IMR-90 (cell line): ENCODE results near the gene PLEKHG5. TPM values are rescaled to one million over a fixed set of nuclear protein-coding genes. Genes with fewer than 3 reads are reported as not detected.

Experiments used
- ATAC-seq: fragments of 200-7000 bp; cut with Tn5 transposase; 2 replicates; pipeline ENCODE4 v1.9.1; 2020; ENCODE audit warnings: low read depth, mild to moderate bottlenecking, moderate library complexity
- BruUV-seq: library from RNA; stranded (reverse); fragments of 400-500 nt; replicated peaks from 2 replicates; lab custom pipeline; 2021; lab: Mats Ljungman, UMichigan
- CTCF ChIA-PET: fragments of 300-600 bp; formaldehyde crosslinking; extraction: SDS; loops from one replicate; lab custom pipeline; 2021; ENCODE audit warnings: antibody characterized with exemption; lab: Yijun Ruan, JAX
- POLR2A ChIA-PET: fragments of 300-600 bp; sonication (Branson Sonifier 250); formaldehyde crosslinking; loops from one replicate; lab custom pipeline; 2022; ENCODE audit warnings: antibody characterized with exemption; ENCODE audit not compliant: unreplicated experiment; lab: Charles Lee
- DNase-seq: peaks from one replicate; pipeline ENCODE4 v3.0.0; 2013
- H2AFZ ChIP-seq: replicated peaks from 2 replicates; pipeline ENCODE3; 2013; ENCODE audit warnings: low read length, mild to moderate bottlenecking; ENCODE audit not compliant: poor library complexity
- H2AK5ac ChIP-seq: 2 replicates; pipeline ENCODE4 v1.6.1; 2013; ENCODE audit warnings: low read depth, low read length, inconsistent platforms
- H2AK9ac ChIP-seq: replicated peaks from 2 replicates; pipeline ENCODE3; 2013; ENCODE audit warnings: mild to moderate bottlenecking, low read depth, low read length, moderate library complexity; ENCODE audit not compliant: poor library complexity
- H2BK120ac ChIP-seq: 2 replicates; pipeline ENCODE4 v1.6.1; 2013; ENCODE audit warnings: low read depth, low read length, inconsistent platforms
- H2BK15ac ChIP-seq: 3 replicates; pipeline ENCODE4 v1.6.1; 2013; ENCODE audit warnings: low read depth, low read length, inconsistent platforms
- H2BK20ac ChIP-seq: 2 replicates; pipeline ENCODE4 v1.6.1; 2013; ENCODE audit warnings: low read depth, mild to moderate bottlenecking, inconsistent platforms, low read length, moderate library complexity
- H2BK5ac ChIP-seq: 2 replicates; pipeline ENCODE4 v1.6.1; 2013; ENCODE audit warnings: mild to moderate bottlenecking, low read depth, low read length, inconsistent platforms; ENCODE audit not compliant: poor library complexity, severe bottlenecking
- H3K14ac ChIP-seq: replicated peaks from 2 replicates; pipeline ENCODE4 v1.6.1; 2013; ENCODE audit warnings: low read depth, low read length, inconsistent platforms
- H3K18ac ChIP-seq: 2 replicates; pipeline ENCODE4 v1.6.1; 2013; ENCODE audit warnings: low read depth, low read length, control low read depth
- H3K23ac ChIP-seq: 2 replicates; pipeline ENCODE4 v1.6.1; 2013; ENCODE audit warnings: low read depth, low read length, inconsistent platforms
- H3K27ac ChIP-seq: 2 replicates; pipeline ENCODE4 v1.5.1; 2013; ENCODE audit warnings: mild to moderate bottlenecking, control low read depth, low read length; ENCODE audit not compliant: insufficient read depth
- H3K27me3 ChIP-seq: 2 replicates; pipeline ENCODE4 v1.6.1; 2013; ENCODE audit warnings: low read length; ENCODE audit not compliant: control insufficient read depth, insufficient read depth
- H3K36me3 ChIP-seq: 2 replicates; pipeline ENCODE4 v1.6.1; 2013; ENCODE audit warnings: low read length, mixed read lengths; ENCODE audit not compliant: control insufficient read depth, insufficient read depth
- H3K4ac ChIP-seq: 2 replicates; pipeline ENCODE4 v1.6.1; 2013; ENCODE audit warnings: low read depth, low read length, inconsistent platforms
- H3K4me1 ChIP-seq: 2 replicates; pipeline ENCODE4 v1.6.1; 2013; ENCODE audit warnings: low read length, mixed read lengths; ENCODE audit not compliant: control insufficient read depth, insufficient read depth
- H3K4me2 ChIP-seq: 2 replicates; pipeline ENCODE4 v1.6.1; 2013; ENCODE audit warnings: low read depth, mild to moderate bottlenecking, control low read depth, low read length, moderate library complexity
- H3K4me3 ChIP-seq: 2 replicates; pipeline ENCODE4 v1.5.1; 2013; ENCODE audit warnings: low read depth, mild to moderate bottlenecking, control low read depth, low read length, moderate library complexity; ENCODE audit not compliant: insufficient read depth
- H3K56ac ChIP-seq: 2 replicates; pipeline ENCODE4 v1.6.1; 2013; ENCODE audit warnings: low read length, inconsistent platforms; ENCODE audit not compliant: insufficient read depth; ENCODE audit errors: extremely low read depth
- H3K79me1 ChIP-seq, 2 experiments: 2 replicates each; pipeline ENCODE4 v1.6.1; 2013; ENCODE audit warnings: low read length in 2 of 2, inconsistent platforms in 1 of 2, low read depth in 1 of 2
- H3K9ac ChIP-seq: 2 replicates; pipeline ENCODE4 v1.6.1; 2013; ENCODE audit warnings: low read depth, low read length, control low read depth
- H3K9me1 ChIP-seq: 2 replicates; pipeline ENCODE4 v1.6.1; 2013; ENCODE audit warnings: low read length, inconsistent platforms; ENCODE audit not compliant: insufficient read depth
- H3K9me3 ChIP-seq: 2 replicates; pipeline ENCODE4 v1.6.1; 2013; ENCODE audit warnings: low read length; ENCODE audit not compliant: control insufficient read depth, insufficient read depth
- H4K20me1 ChIP-seq: 2 replicates; pipeline ENCODE4 v1.6.1; 2013; ENCODE audit warnings: low read length, inconsistent platforms; ENCODE audit not compliant: insufficient read depth
- H4K5ac ChIP-seq: 2 replicates; pipeline ENCODE4 v1.6.1; 2013; ENCODE audit warnings: mild to moderate bottlenecking, low read depth, low read length, control low read depth
- H4K8ac ChIP-seq, 2 experiments: 2 replicates each; pipeline ENCODE4 v1.6.1; 2013; ENCODE audit warnings: low read depth in 2 of 2, low read length in 2 of 2, control low read depth in 1 of 2, inconsistent platforms in 1 of 2
- H4K91ac ChIP-seq: 2 replicates; pipeline ENCODE4 v1.6.1; 2013; ENCODE audit warnings: low read depth, low read length, inconsistent platforms; ENCODE audit not compliant: insufficient read depth
- BHLHE40 ChIP-seq: fragments of 150-350 bp; IDR thresholded peaks from 2 replicates; pipeline ENCODE4 v1.6.1; 2016; ENCODE audit warnings: mild to moderate bottlenecking, low read depth, low read length
- CEBPB ChIP-seq: IDR thresholded peaks from 2 replicates; pipeline ENCODE4 v1.6.1; 2012; ENCODE audit warnings: low read depth, low read length, improper control_type of control experiment
- CHD1 ChIP-seq: IDR thresholded peaks from 2 replicates; pipeline ENCODE4 v1.6.1; 2012; ENCODE audit warnings: low read depth, low read length, improper control_type of control experiment
- FOS ChIP-seq: fragments of 150-350 bp; IDR thresholded peaks from 2 replicates; pipeline ENCODE4 v1.6.1; 2016; ENCODE audit warnings: low read depth, low read length
- MAFK ChIP-seq: IDR thresholded peaks from 2 replicates; pipeline ENCODE4 v1.6.1; 2012; ENCODE audit warnings: low read depth, low read length, improper control_type of control experiment
- MAZ ChIP-seq: IDR thresholded peaks from 2 replicates; pipeline ENCODE4 v1.6.1; 2012; ENCODE audit warnings: low read depth, mild to moderate bottlenecking, low read length, improper control_type of control experiment, moderate library complexity, borderline replicate concordance
- MXI1 ChIP-seq: IDR thresholded peaks from 2 replicates; pipeline ENCODE4 v1.6.1; 2012; ENCODE audit warnings: low read depth, mild to moderate bottlenecking, low read length, moderate library complexity, borderline replicate concordance
- NFE2L2 ChIP-seq: fragments of 150-350 bp; IDR thresholded peaks from 2 replicates; pipeline ENCODE4 v1.6.1; 2016; ENCODE audit warnings: low read depth, mild to moderate bottlenecking, low read length
- POLR2A ChIP-seq: IDR thresholded peaks from 2 replicates; pipeline ENCODE4 v1.6.1; 2012; ENCODE audit warnings: mild to moderate bottlenecking, low read depth, low read length
- RAD21 ChIP-seq: IDR thresholded peaks from 2 replicates; pipeline ENCODE4 v1.6.1; 2012; ENCODE audit warnings: low read length, improper control_type of control experiment
- RCOR1 ChIP-seq: IDR thresholded peaks from 2 replicates; pipeline ENCODE4 v1.6.1; 2012; ENCODE audit warnings: mild to moderate bottlenecking, low read length, improper control_type of control experiment; ENCODE audit not compliant: insufficient replicate concordance
- RFX5 ChIP-seq: IDR thresholded peaks from 2 replicates; pipeline ENCODE4 v1.8.0; 2012; ENCODE audit warnings: low read depth, mild to moderate bottlenecking, low read length, moderate library complexity
- SMC3 ChIP-seq: fragments of 150-350 bp; IDR thresholded peaks from 2 replicates; pipeline ENCODE4 v1.6.1; 2016; ENCODE audit warnings: low read depth, mild to moderate bottlenecking, antibody characterized with exemption, low read length, moderate library complexity
- WGBS, 2 experiments: methylation state at CpG; one replicate each; pipeline versions ENCODE4 v1.1.5 to v1.1.7; 2013; ENCODE audit warnings: missing lambda C conversion rate in 2 of 2; ENCODE audit not compliant: insufficient read length in 1 of 2; ENCODE audit errors: extremely low coverage in 2 of 2; 5-methylcytosine and 5-hydroxymethylcytosine counted together
- dilution Hi-C: fragments of 300-500 bp; cut with HindIII; formaldehyde crosslinking; loops from one replicate; pipeline ENCODE4 v1.14.3; 2018; ENCODE audit warnings: low sequenced_read_pairs; ENCODE audit not compliant: unreplicated experiment
- in situ Hi-C: fragments of 300-500 bp; cut with MboI; formaldehyde crosslinking; loops from 3 replicates; pipeline ENCODE4 v1.14.3; 2019; ENCODE audit warnings: low sequenced_read_pairs, inconsistent platforms, mixed read lengths
- intact Hi-C: fragments of 100-400 bp; cut with micrococcal nuclease; formaldehyde crosslinking; loops from 2 replicates; pipeline ENCODE4 v1.10.0; 2022
- polyA plus RNA-seq, 3 experiments: library from polyadenylated mRNA; depleted of rRNA; stranded (reverse); fragments of >200 nt; gene quantifications; 2 replicates each; pipeline ENCODE4 v1.2.3, GENCODE V29; 2012; ENCODE audit warnings: low replicate concordance in 1 of 3
- total RNA-seq: library from RNA; depleted of rRNA; stranded (reverse); fragments of >200 nt; gene quantifications from 2 replicates; pipeline ENCODE4 v1.2.3, GENCODE V29; 2012
- TF ChIP-seq, protein P1 (sequence below): fragments of 150-350 bp; IDR thresholded peaks from 2 replicates; pipeline ENCODE4 v1.6.1; 2016; ENCODE audit warnings: low read depth, mild to moderate bottlenecking, low read length, moderate library complexity, borderline replicate concordance
- TF ChIP-seq, protein P2 (sequence below): conservative IDR thresholded peaks from 2 replicates; pipeline ENCODE4 v1.5.1; 2012; ENCODE audit warnings: mild to moderate bottlenecking, low read depth, low read length, improper control_type of control experiment
- TF ChIP-seq, protein P3 (sequence below): fragments of 150-350 bp; IDR thresholded peaks from 2 replicates; pipeline ENCODE4 v1.6.1; 2017; ENCODE audit warnings: mild to moderate bottlenecking, antibody characterized with exemption, low read length, low read depth

The PLEKHG5 gene
- total and polyA plus RNA-seq, 2 of the 4 experiments (the other 2 are of a cell fraction): 4.8 to 11.6 TPM

DNA sequence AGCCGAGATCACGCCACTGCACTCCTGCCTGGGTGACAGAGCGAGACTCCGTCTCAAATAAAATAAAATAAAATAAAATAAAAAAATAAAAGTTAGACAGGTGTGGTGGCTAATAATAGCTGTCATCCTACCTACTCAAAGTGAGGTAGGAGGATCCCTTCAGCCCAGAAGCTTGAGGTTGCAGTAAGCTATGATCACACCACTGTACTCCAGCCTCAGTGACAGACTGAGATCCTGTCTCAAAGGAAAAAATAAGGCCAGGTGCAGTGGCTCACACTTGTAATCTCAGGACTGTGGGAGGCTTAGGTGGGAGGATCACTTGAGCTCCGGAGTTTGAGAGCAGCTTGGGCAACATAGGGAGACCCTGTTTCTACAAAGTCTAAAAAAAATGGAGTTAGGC, 44.8 kb upstream of the PLEKHG5 start:
- H3K27me3 ChIP-seq: no peaks in the 10 kb centered on the region
- H3K4me3 ChIP-seq: no peak overlapping the region
- H3K4me1 ChIP-seq: no peaks in the 10 kb centered on the region
- H4K20me1 ChIP-seq: peaks cover 23% of the 10 kb centered on the region
- no peak overlapping the region for H2AK5ac ChIP-seq
- H2AK9ac ChIP-seq: no peak overlapping the region
- H3K23ac ChIP-seq: no peak overlapping the region
- TF ChIP-seq RAD21 (no peak), RFX5 (no peak), CHD1 (no peak), FOS (no peak), MXI1 (no peak), SMC3 (no peak), BHLHE40 (no peak), NFE2L2 (no peak), MAFK (no peak), CEBPB (no peak), MAZ (no peak), POLR2A (no peak), RCOR1 (no peak)
- TF ChIP-seq, protein P1, sequence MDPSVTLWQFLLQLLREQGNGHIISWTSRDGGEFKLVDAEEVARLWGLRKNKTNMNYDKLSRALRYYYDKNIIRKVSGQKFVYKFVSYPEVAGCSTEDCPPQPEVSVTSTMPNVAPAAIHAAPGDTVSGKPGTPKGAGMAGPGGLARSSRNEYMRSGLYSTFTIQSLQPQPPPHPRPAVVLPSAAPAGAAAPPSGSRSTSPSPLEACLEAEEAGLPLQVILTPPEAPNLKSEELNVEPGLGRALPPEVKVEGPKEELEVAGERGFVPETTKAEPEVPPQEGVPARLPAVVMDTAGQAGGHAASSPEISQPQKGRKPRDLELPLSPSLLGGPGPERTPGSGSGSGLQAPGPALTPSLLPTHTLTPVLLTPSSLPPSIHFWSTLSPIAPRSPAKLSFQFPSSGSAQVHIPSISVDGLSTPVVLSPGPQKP: no peak
- TF ChIP-seq, protein P2, sequence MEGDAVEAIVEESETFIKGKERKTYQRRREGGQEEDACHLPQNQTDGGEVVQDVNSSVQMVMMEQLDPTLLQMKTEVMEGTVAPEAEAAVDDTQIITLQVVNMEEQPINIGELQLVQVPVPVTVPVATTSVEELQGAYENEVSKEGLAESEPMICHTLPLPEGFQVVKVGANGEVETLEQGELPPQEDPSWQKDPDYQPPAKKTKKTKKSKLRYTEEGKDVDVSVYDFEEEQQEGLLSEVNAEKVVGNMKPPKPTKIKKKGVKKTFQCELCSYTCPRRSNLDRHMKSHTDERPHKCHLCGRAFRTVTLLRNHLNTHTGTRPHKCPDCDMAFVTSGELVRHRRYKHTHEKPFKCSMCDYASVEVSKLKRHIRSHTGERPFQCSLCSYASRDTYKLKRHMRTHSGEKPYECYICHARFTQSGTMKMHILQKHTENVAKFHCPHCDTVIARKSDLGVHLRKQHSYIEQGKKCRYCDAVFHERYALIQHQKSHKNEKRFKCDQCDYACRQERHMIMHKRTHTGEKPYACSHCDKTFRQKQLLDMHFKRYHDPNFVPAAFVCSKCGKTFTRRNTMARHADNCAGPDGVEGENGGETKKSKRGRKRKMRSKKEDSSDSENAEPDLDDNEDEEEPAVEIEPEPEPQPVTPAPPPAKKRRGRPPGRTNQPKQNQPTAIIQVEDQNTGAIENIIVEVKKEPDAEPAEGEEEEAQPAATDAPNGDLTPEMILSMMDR: no peak
- TF ChIP-seq, protein P3, sequence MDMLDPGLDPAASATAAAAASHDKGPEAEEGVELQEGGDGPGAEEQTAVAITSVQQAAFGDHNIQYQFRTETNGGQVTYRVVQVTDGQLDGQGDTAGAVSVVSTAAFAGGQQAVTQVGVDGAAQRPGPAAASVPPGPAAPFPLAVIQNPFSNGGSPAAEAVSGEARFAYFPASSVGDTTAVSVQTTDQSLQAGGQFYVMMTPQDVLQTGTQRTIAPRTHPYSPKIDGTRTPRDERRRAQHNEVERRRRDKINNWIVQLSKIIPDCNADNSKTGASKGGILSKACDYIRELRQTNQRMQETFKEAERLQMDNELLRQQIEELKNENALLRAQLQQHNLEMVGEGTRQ: no peak
- H3K4me2 ChIP-seq: no peak overlapping the region
- WGBS, 2 experiments: no CpG with 5 or more reads among the region's 5 CpGs
- in situ Hi-C loops (no loop called here), dilution Hi-C loops (no loop called here), intact Hi-C loops (no loop called here)
- H3K18ac ChIP-seq: no peak overlapping the region
- no peak overlapping the region for H2AFZ ChIP-seq
- H2BK20ac ChIP-seq: no peak overlapping the region
- BruUV-seq: no TSS peak
- peaks cover 13 to 18% of the 10 kb centered on the region in 2 experiments; a peak in 3 of 4 replicates for H3K79me1 ChIP-seq
- no peak overlapping the region for H4K5ac ChIP-seq
- H3K9ac ChIP-seq: no peak overlapping the region
- ATAC-seq: no peak
- H4K91ac ChIP-seq: no peak overlapping the region
- peaks cover 32% of the 10 kb centered on the region for H3K36me3 ChIP-seq
- H3K9me3 ChIP-seq: no peaks in the 10 kb centered on the region
- H3K9me1 ChIP-seq: peaks cover 7% of the 10 kb centered on the region; the same call in 1 of the 2 replicates
- POLR2A ChIA-PET: no interaction called here
- DNase-seq: no peak
- H2BK5ac ChIP-seq: no peak overlapping the region
- no peak overlapping the region for H3K27ac ChIP-seq
- H2BK15ac ChIP-seq: no peak overlapping the region
- H2BK120ac ChIP-seq: no peak overlapping the region
- no peak overlapping the region for H4K8ac ChIP-seq
- CTCF ChIA-PET: interaction anchor here (2.2 kb wide), 1 partner anchor 13 kb away, joined by 6 read pairs; no protein-coding TSS in a partner anchor
- no peak overlapping the region for H3K4ac ChIP-seq
- H3K56ac ChIP-seq: no peak overlapping the region
- H3K14ac ChIP-seq: no peak overlapping the region
